ENCODE measurements around the gene FSTL5.
"Not testable (repeated sequence)": the region's sequence is repeated elsewhere in the genome, so short reads cannot be mapped to it uniquely, and the experiment has no call there.

FSTL5 gene

GRCh38 chr4:161850631-161851030 lies 313.2 kb downstream of the FSTL5 start:
- DNase-seq (ENCODE audit: low read depth, low spot score) = no peak

DNA sequence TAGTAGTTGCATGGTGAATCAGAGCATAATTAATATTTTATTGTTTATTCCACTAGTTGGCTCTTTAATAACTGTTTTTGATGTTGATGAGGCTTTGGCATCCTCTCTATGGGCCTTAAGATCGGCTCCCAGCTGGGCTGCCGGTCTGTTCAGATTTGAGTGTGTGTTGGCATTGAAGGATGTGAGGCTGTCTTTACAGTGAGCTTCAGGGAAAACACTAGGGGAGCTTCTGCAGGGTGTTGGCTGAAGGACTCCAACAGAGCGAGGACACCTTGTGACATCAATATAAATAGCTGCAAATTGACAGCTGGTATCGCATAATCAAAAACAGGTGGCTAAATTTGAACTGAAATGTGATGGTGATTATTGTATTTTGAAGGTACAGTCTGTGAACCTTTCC lies 322.0 kb downstream of the FSTL5 start:
- DNase-seq (ENCODE audit: low read depth, low spot score) = no peak

DNA sequence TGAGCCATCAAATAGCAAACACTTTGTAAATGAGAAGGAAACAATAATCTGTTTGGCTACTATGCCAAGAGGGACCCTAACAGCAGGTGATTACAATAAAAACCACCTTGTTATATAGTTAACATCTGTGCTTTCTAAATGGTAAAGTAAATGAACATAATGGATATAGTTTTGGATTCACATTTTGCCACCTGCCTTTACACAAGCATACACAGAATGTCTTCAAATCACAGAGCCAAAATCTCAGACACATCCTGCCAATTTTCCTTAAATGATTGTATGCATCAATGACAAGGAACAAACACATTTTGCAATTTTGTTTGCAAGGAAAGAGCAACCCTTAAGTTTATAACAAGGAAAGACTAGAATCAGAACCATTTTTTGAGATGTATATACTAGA lies 334.2 kb downstream of the FSTL5 start:
- no peak for DNase-seq (ENCODE audit: low read depth, low spot score)

GRCh38 chr4:161828061-161828460 lies 335.7 kb downstream of the FSTL5 start:
- DNase-seq (ENCODE audit: low read depth, low spot score) = no peak

GRCh38 chr4:161827013-161827412 lies 336.8 kb downstream of the FSTL5 start:
- no peak for DNase-seq (ENCODE audit: low read depth, low spot score)

DNA sequence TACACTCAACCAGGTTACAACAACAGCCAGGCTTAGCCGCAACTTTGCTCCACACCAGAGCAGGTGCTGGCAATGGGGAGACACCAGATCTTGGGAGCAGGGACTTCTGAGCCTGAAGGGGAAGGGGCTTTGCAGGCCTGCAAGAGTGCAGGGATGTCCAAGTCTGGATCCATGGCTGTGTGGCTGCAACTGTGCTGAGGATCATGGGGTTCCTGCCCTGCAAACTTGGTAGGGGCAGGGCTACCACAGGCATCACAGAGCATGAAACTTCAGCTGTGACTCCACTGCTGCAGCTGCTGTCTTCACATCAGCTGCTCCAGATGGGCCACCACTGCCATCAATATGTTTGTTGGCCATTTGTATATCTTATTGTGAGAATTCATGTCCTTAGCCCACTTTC lies 340.4 kb downstream of the FSTL5 start:
- DNase-seq (ENCODE audit: low read depth, low spot score) = no peak

GRCh38 chr4:161822174-161822573 lies 341.6 kb downstream of the FSTL5 start:
- DNase-seq (ENCODE audit: low read depth, low spot score) = no peak

- no peak for DNase-seq (ENCODE audit: low read depth, low spot score)
Measured at GRCh38 chr4:161817914-161818313, 345.9 kb downstream of the FSTL5 start.

- no peak for DNase-seq (ENCODE audit: low read depth, low spot score)
Measured at GRCh38 chr4:161816958-161817357, 346.8 kb downstream of the FSTL5 start.

GRCh38 chr4:161815841-161816240 lies 348.0 kb downstream of the FSTL5 start:
- DNase-seq (ENCODE audit: low read depth, low spot score) = no peak

- no peak for DNase-seq (ENCODE audit: low read depth, low spot score)
Measured at GRCh38 chr4:161813889-161814288, 349.9 kb downstream of the FSTL5 start.

DNA sequence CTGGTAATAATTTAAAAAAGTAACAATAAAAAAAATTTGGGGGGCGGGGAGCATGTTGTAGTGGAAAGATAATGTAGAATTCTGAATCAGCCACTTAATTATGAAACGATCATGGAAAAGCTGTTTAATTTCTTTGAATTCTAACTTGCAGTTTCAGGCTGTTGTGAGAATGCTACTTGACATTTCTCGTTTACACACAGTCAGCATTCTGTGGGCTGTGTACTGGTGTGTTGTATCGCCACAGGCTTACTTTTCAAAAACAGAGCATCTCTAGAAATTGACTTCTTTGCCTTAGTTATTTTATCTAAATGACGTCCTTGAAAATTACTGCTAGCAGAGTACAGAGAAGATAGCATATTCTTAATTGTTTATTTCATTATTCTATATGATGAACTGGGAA lies 350.4 kb downstream of the FSTL5 start:
- DNase-seq (ENCODE audit: low read depth, low spot score) = no peak

- DNase-seq (ENCODE audit: low read depth, low spot score) = no peak
Measured at GRCh38 chr4:161803171-161803570, 360.6 kb downstream of the FSTL5 start.

GRCh38 chr4:161799710-161800109 lies 364.1 kb downstream of the FSTL5 start:
- DNase-seq (ENCODE audit: low read depth, low spot score) = no peak

- DNase-seq (ENCODE audit: low read depth, low spot score) = no peak
Measured at GRCh38 chr4:161792991-161793390, 370.8 kb downstream of the FSTL5 start.

DNA sequence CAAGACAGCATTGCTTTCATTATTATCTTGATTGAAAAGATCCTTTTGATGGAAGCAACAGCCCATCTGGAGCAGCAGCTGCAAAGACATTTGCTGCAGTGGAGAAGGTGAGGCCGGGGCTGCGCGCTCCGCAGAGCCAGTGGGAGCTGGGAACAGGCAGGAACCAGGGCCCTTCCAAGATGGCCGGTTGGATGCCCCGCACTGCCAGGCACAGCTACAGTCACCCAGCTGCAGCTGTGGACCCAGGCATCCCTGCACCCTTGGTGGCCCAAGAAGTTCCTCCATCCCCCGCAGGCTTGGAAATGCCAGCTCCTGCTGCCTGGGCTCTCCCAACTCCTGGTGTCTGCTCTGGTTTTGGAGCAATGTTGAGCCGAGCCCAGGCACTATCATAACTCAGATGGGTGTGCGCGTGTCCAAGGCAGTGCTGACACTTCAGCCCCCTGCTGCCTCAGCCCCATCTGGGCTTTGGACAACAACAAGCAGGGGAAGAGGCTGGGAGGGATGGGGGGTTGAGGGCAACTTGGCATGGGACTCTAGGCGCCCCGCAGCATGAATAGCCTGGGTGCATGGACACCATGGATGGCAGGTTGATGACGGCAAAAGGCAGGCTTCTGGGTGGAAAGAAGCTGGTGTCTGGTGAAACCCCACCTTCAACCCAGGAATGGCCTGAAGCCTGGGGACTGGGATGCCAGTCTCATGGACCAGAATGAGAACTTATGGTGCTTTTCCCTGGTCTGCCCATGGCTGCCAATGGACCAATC lies 371.8 kb downstream of the FSTL5 start:
- no peak for DNase-seq (ENCODE audit: low read depth, low spot score)

DNA sequence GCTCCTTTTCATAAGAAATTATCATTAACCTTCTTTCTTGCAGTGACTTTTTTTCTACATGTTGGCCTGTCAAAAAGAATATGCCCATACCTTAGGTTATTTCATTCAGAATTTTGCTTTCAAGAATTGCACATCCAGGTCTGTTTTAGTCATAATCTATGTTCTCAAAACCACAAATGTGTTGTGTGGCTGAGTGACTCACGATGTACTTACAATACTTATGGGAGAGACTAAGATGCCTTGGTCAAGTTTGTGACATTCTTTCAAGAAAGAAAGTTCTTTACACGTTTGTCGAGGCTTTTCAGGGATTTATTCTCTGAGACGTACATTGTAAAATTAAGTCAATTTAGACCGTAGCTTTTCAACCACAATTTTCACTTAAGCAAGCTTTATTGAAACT lies 396.7 kb downstream of the FSTL5 start:
- DNase-seq (ENCODE audit: low read depth, low spot score) = no peak

- DNase-seq (ENCODE audit: low read depth, low spot score) = no peak
Measured at GRCh38 chr4:161762796-161763195, 401.0 kb downstream of the FSTL5 start.

- DNase-seq (ENCODE audit: low read depth, low spot score) = no peak
Measured at GRCh38 chr4:161760008-161760407, 403.8 kb downstream of the FSTL5 start.

- not testable (repeated sequence) for DNase-seq (ENCODE audit: low read depth, low spot score)
Measured at GRCh38 chr4:161758412-161758811, 405.4 kb downstream of the FSTL5 start.

DNA sequence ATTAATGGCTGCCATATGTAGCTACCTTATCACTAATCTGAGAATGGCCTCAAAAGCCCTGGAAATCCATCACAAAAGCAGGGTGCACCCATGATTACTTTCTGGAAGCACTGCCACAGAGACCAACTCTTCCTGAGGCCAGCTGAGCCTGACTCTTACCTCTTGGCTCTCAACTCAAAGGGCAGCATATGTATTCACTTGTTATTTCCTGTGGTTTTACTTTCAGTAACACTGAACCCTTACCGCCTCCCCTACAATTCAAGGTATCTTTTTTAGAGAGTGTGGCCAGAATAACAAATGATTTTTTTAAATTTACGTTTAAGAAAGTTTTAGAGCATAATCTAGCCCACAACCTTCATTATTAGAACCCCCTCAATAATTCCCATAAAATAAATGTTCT lies 434.9 kb downstream of the FSTL5 start:
- DNase-seq (ENCODE audit: low read depth, low spot score) = no peak

DNA sequence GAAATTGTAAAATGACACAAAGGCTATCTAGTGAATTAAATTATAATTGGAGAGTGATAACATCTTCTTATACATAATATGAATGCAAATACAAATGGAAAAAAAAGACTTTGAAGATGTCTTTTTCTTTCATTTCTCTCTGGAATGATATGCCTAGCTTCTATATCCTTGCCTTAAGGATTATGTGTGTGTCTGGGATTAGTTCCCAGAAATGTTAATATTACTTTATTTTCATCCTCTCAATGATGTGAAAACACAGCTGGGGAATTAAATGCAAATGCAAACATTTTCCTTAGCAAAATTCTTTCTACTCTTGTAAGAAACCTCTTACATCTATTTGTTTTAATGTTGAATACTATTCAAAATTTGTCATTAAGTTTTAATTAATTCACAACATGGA lies 441.9 kb downstream of the FSTL5 start:
- DNase-seq (ENCODE audit: low read depth, low spot score) = no peak

- no peak for DNase-seq (ENCODE audit: low read depth, low spot score)
Measured at GRCh38 chr4:161717084-161717483, 446.7 kb downstream of the FSTL5 start.

- DNase-seq (ENCODE audit: low read depth, low spot score) = no peak
Measured at GRCh38 chr4:161714931-161715330, 448.9 kb downstream of the FSTL5 start.
